ENCODE data around the gene XRCC2.

DNA sequence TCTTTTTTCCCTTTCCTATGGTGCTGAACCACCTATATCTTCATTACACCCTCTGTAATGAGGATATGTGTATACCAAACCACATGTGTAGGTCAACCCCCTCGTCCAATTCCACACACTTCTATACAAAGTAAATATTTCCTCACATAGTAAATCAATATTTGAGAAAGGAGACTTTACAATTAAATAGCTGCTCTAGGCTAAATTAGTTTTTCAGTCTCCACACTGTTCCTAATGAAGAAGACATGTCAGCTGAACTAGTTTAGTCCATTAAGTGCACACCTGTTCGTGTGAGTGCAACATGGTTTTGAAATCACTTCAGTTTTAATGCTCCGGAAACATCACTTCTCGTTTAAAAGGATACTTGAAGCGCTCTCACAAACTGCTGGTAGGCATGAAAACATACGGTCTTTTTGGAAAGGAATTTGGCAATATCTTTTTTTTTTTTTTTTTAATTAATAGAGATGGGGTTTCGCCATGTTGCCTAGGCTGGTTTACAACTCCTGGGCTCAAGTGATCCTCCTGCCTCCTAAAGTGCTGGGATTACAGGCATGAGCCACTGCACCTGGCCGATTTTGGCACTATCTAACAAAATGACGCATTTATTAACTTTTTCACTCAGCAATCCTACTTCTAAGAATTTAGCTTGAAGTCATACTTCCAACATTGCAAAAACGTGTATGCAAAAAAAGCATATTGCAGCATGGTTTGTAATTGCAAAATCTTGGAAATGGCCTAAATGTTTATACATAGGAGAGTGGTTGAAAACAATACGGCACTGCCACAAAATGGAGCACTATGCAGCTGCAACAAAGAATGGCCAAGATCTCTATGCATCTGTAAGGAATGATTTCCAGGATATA, 2.1 kb upstream of the XRCC2 start:
- TF ChIP-seq, protein P1, sequence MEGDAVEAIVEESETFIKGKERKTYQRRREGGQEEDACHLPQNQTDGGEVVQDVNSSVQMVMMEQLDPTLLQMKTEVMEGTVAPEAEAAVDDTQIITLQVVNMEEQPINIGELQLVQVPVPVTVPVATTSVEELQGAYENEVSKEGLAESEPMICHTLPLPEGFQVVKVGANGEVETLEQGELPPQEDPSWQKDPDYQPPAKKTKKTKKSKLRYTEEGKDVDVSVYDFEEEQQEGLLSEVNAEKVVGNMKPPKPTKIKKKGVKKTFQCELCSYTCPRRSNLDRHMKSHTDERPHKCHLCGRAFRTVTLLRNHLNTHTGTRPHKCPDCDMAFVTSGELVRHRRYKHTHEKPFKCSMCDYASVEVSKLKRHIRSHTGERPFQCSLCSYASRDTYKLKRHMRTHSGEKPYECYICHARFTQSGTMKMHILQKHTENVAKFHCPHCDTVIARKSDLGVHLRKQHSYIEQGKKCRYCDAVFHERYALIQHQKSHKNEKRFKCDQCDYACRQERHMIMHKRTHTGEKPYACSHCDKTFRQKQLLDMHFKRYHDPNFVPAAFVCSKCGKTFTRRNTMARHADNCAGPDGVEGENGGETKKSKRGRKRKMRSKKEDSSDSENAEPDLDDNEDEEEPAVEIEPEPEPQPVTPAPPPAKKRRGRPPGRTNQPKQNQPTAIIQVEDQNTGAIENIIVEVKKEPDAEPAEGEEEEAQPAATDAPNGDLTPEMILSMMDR (IDR thresholded peaks at IDR 0.05; ENCODE audit: control extremely low read depth in 1 of 3, insufficient read depth in 1 of 3, low read depth in 1 of 3, low read length in 3 of 3): no peak
- TF ChIP-seq RFX5 (IDR thresholded peaks at IDR 0.05; ENCODE audit: borderline replicate concordance, low read depth, low read length) (no peak), JUND (IDR thresholded peaks at IDR 0.05; ENCODE audit: low read length) (no peak), POLR2AphosphoS5 (IDR thresholded peaks at IDR 0.05; ENCODE audit: low read depth, low read length) (no peak), RAD21 (IDR thresholded peaks at IDR 0.05 in 1 of 2, conservative IDR thresholded peaks at IDR 0.05 in 1 of 2; ENCODE audit: low read depth in 2 of 2, low read length in 2 of 2) (no peak), CEBPB (IDR thresholded peaks at IDR 0.05; ENCODE audit: low read depth, low read length) (no peak), HDAC6 (IDR thresholded peaks at IDR 0.05; ENCODE audit: low read depth, low read length) (no peak), ZNF274 (IDR thresholded peaks at IDR 0.05; ENCODE audit: borderline replicate concordance, extremely low read depth, low read length) (no peak)
- TF ChIP-seq, protein P2, sequence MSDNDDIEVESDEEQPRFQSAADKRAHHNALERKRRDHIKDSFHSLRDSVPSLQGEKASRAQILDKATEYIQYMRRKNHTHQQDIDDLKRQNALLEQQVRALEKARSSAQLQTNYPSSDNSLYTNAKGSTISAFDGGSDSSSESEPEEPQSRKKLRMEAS (IDR thresholded peaks at IDR 0.05): no peak

Data from H1 (cell line).